Gastroesophageal sphincter (tissue), 3 donors: ENCODE measurements around the gene TCF7L2.

ENCODE experiments used
- EP300 ChIP-seq: sonication (generic); formaldehyde crosslinking; IDR thresholded peaks from one replicate; pipeline ENCODE4 v1.6.1; 2017; ENCODE audit warnings: antibody characterized with exemption, mild to moderate bottlenecking
- POLR2A ChIP-seq, 2 donors: fragments of 450-650 bp; IDR thresholded peaks; one replicate each; pipeline ENCODE4 v1.6.1; 2017; ENCODE audit warnings: antibody characterized with exemption in 2 of 2, mild to moderate bottlenecking in 2 of 2, moderate library complexity in 1 of 2
- POLR2AphosphoS5 ChIP-seq: sonication (generic); formaldehyde crosslinking; IDR thresholded peaks from one replicate; pipeline ENCODE4 v1.6.1; 2017; ENCODE audit warnings: antibody characterized with exemption
- TF ChIP-seq, protein P1 (sequence below), 4 experiments: fragments of 200-600 bp in 2 of 4; fragments of 450-650 bp in 2 of 4; sonication (generic) in 1 of 4; IDR thresholded peaks; one replicate each; pipeline ENCODE4 v1.5.1; 2017 to 2019; ENCODE audit warnings: antibody characterized with exemption in 4 of 4, mild to moderate bottlenecking in 2 of 4, moderate library complexity in 2 of 4

GRCh38 chr10:112913255-112913654, 36.8 kb upstream of the TCF7L2 start:
- TF ChIP-seq, protein P1, sequence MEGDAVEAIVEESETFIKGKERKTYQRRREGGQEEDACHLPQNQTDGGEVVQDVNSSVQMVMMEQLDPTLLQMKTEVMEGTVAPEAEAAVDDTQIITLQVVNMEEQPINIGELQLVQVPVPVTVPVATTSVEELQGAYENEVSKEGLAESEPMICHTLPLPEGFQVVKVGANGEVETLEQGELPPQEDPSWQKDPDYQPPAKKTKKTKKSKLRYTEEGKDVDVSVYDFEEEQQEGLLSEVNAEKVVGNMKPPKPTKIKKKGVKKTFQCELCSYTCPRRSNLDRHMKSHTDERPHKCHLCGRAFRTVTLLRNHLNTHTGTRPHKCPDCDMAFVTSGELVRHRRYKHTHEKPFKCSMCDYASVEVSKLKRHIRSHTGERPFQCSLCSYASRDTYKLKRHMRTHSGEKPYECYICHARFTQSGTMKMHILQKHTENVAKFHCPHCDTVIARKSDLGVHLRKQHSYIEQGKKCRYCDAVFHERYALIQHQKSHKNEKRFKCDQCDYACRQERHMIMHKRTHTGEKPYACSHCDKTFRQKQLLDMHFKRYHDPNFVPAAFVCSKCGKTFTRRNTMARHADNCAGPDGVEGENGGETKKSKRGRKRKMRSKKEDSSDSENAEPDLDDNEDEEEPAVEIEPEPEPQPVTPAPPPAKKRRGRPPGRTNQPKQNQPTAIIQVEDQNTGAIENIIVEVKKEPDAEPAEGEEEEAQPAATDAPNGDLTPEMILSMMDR (IDR thresholded peaks at IDR 0.05): no peak
- TF ChIP-seq POLR2AphosphoS5: no peak
- TF ChIP-seq POLR2A (IDR thresholded peaks at IDR 0.05): no peak
- TF ChIP-seq EP300: no peak
